B cell (primary cell): ENCODE measurements around the gene KAZN. TPM values are rescaled to one million over a fixed set of nuclear protein-coding genes. Genes with fewer than 3 reads are reported as not detected.

Experiments used
- ATAC-seq: fragments of 200-7000 bp; cut with Tn5 transposase; one replicate; pipeline ENCODE4 v1.10.0; 2021; ENCODE audit warnings: low read depth, mild to moderate bottlenecking, moderate number of reproducible peaks, moderate library complexity
- CTCF ChIA-PET: fragments of 350-600 bp; sonication (Branson Sonifier 250); formaldehyde crosslinking; loops from one replicate; lab custom pipeline; 2021; ENCODE audit warnings: antibody characterized with exemption, inconsistent platforms; lab: Charles Lee
- POLR2A ChIA-PET: fragments of 350-600 bp; sonication (Branson Sonifier 250); formaldehyde crosslinking; loops from one replicate; lab custom pipeline; 2021; ENCODE audit warnings: antibody characterized with exemption; lab: Charles Lee
- DNase-seq: peaks from one replicate; pipeline ENCODE4 v3.0.0; 2013
- H2AFZ ChIP-seq: 2 replicates; pipeline ENCODE4 v1.6.1; 2012; ENCODE audit warnings: mild to moderate bottlenecking, low read depth, low read length; ENCODE audit not compliant: insufficient read depth, poor library complexity, severe bottlenecking
- H3K27ac ChIP-seq, 2 donors: 1 replicate in 1 of 2; 2 replicates in 1 of 2; pipeline ENCODE4 v1.5.1; 2012 to 2013; ENCODE audit warnings: low read length in 2 of 2, mild to moderate bottlenecking in 2 of 2, moderate library complexity in 1 of 2
- H3K27me3 ChIP-seq, 4 experiments: fragments of 200-600 bp in 1 of 4; sonication (generic) in 1 of 4; replicated peaks in 1 of 4; 1 replicate in 2 of 4; 2 replicates in 2 of 4; pipeline versions ENCODE4 v1.6.1 to v1.7.0; 2013 to 2016; ENCODE audit warnings: low read length in 3 of 4, mild to moderate bottlenecking in 2 of 4, mixed read lengths in 1 of 4, moderate library complexity in 1 of 4; ENCODE audit not compliant: insufficient read depth in 4 of 4, control insufficient read depth in 3 of 4; ENCODE audit errors: control extremely low read depth in 1 of 4
- H3K36me3 ChIP-seq, 2 experiments: replicated peaks in 1 of 2; 1 replicate in 1 of 2; 2 replicates in 1 of 2; pipeline versions ENCODE4 v1.6.1 to v1.7.1; 2013; ENCODE audit warnings: low read length in 1 of 2; ENCODE audit not compliant: insufficient read depth in 2 of 2, control insufficient read depth in 1 of 2; ENCODE audit errors: control extremely low read depth in 1 of 2, extremely low read depth in 1 of 2
- H3K4me1 ChIP-seq, 2 donors: fragments of 200-600 bp in 1 of 2; sonication (generic) in 1 of 2; 1 replicate in 1 of 2; 2 replicates in 1 of 2; pipeline versions ENCODE4 v1.5.1 to v1.6.1; 2013 to 2017; ENCODE audit warnings: low read length in 2 of 2; ENCODE audit not compliant: control insufficient read depth in 2 of 2, insufficient read depth in 2 of 2
- H3K4me2 ChIP-seq: replicated peaks from 2 replicates; pipeline ENCODE3; 2012; ENCODE audit warnings: mild to moderate bottlenecking, low read depth, low read length; ENCODE audit not compliant: poor library complexity, severe bottlenecking
- H3K4me3 ChIP-seq, 5 experiments: fragments of 200-600 bp in 1 of 5; sonication (generic) in 1 of 5; 1 replicate in 3 of 5; 2 replicates in 2 of 5; pipeline versions ENCODE4 v1.5.1 to v1.7.0; 2011 to 2016; ENCODE audit warnings: low read length in 4 of 5, mild to moderate bottlenecking in 4 of 5, low read depth in 2 of 5, control low read depth in 1 of 5, moderate library complexity in 1 of 5; ENCODE audit not compliant: insufficient read depth in 1 of 5; ENCODE audit errors: control extremely low read depth in 1 of 5, extremely low read depth in 1 of 5
- H3K79me2 ChIP-seq: fragments of 200-600 bp; sonication (generic); one replicate; pipeline ENCODE4 v1.6.0; 2016; ENCODE audit warnings: low read length; ENCODE audit not compliant: control insufficient read depth, insufficient read depth
- H3K9ac ChIP-seq: fragments of 200-600 bp; sonication (generic); 2 replicates; pipeline ENCODE4 v1.6.1; 2017; ENCODE audit warnings: mild to moderate bottlenecking, low read length, moderate library complexity
- H3K9me3 ChIP-seq, 3 donors: one replicate each; pipeline versions ENCODE4 v1.6.1 to v1.7.1; 2013; ENCODE audit warnings: low read length in 2 of 3; ENCODE audit not compliant: control insufficient read depth in 2 of 3, insufficient read depth in 1 of 3; ENCODE audit errors: control extremely low read depth in 1 of 3
- H4K20me1 ChIP-seq: 2 replicates; pipeline ENCODE4 v1.6.0; 2012; ENCODE audit warnings: mild to moderate bottlenecking, low read length; ENCODE audit not compliant: insufficient read depth, control insufficient read depth, poor library complexity, severe bottlenecking
- H3K27ac Mint-ChIP-seq: one replicate; pipeline ENCODE4 v1.8.0; 2021; ENCODE audit warnings: mixed read lengths
- H3K27me3 Mint-ChIP-seq: one replicate; pipeline ENCODE4 v1.8.0; 2021; ENCODE audit warnings: mixed read lengths
- H3K4me1 Mint-ChIP-seq: one replicate; pipeline ENCODE4 v1.8.0; 2021; ENCODE audit warnings: mixed read lengths
- H3K4me3 Mint-ChIP-seq: one replicate; pipeline ENCODE4 v1.8.0; 2021; ENCODE audit warnings: mixed read lengths
- H3K9me3 Mint-ChIP-seq: one replicate; pipeline ENCODE4 v1.8.0; 2022; ENCODE audit warnings: mixed read lengths; ENCODE audit not compliant: insufficient read depth
- EZH2 ChIP-seq: IDR thresholded peaks from 2 replicates; pipeline ENCODE4 v1.6.1; 2012; ENCODE audit warnings: borderline replicate concordance, low read depth, mild to moderate bottlenecking, moderate library complexity, low read length; ENCODE audit not compliant: insufficient read depth, poor library complexity, severe bottlenecking
- WGBS: methylation state at CpG from one replicate; pipeline ENCODE4 v1.1.5; 2013; ENCODE audit warnings: missing lambda C conversion rate; ENCODE audit not compliant: insufficient coverage; 5-methylcytosine and 5-hydroxymethylcytosine counted together
- intact Hi-C: fragments of 100-400 bp; cut with micrococcal nuclease; formaldehyde crosslinking; loops from one replicate; pipeline ENCODE4 v1.10.0; 2022
- polyA plus RNA-seq: library from polyadenylated mRNA; depleted of rRNA; stranded (reverse); fragments of >200 nt; gene quantifications from 2 replicates; pipeline ENCODE4 v1.2.3, GENCODE V29; 2012
- total RNA-seq, 2 donors: library from RNA; stranded (reverse); fragments of 120-200 nt in 1 of 2; gene quantifications; 1 replicate in 1 of 2; 2 replicates in 1 of 2; pipeline versions ENCODE4 v1.2.3 to v1.2.4, GENCODE V29; 2013 to 2022
- TF ChIP-seq, protein P1 (sequence below): fragments of 200-600 bp; IDR thresholded peaks from one replicate; pipeline ENCODE4 v1.8.0; 2022; ENCODE audit warnings: antibody characterized with exemption, mild to moderate bottlenecking

The KAZN gene
- total and polyA plus RNA-seq, 2 donors (not counting 1 experiment from before 2014, with no cell fraction given) = 0.13 to 0.39 TPM

DNA sequence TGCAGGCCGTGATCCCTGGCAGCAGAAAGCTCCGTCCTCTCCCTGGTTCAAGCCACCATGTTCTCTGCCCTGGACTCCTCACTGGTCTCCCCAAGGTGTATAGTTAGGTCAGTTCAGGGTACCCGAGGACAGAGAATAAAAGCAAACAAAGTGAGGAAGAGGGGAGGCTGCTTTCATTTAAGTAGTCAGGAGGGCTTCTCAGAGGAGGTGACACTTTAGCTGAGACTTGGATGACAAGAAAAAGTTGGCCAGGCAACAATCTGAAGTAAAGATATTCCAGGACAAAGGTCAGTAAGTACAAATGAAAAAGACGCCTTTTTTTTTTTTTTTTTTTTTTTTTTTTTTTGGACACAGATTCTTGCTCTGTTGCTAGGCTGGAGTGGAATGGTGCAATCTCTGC lies 297.2 kb downstream of the KAZN start:
- no peak for DNase-seq
- H2AFZ ChIP-seq = no peak overlapping the region
- ChIA-PET CTCF (no interaction called here), POLR2A (no interaction called here)
- no peak for TF ChIP-seq EZH2
- no peak overlapping the region for H3K9ac ChIP-seq
- Mint-ChIP-seq H3K27me3 (peaks cover 32% of the 10 kb centered on the region), H3K27ac (no peak overlapping the region), H3K9me3 (no peaks in the 10 kb centered on the region), H3K4me3 (no peak overlapping the region), H3K4me1 (no peaks in the 10 kb centered on the region)
- H3K4me3 ChIP-seq = no peak overlapping the region
- no peaks in the 10 kb centered on the region for H3K79me2 ChIP-seq
- WGBS = 93% methylated on average over 2 of the region's 4 CpGs
- no peaks in the 10 kb centered on the region for H3K4me1 ChIP-seq
- intact Hi-C loops = no loop called here
- H3K27me3 ChIP-seq = peaks cover 0 to 8% (median 2%) of the 10 kb centered on the region in 4 experiments
- H3K4me2 ChIP-seq = no peak overlapping the region
- no peaks in the 10 kb centered on the region for H3K9me3 ChIP-seq
- no peak for ATAC-seq
- H3K36me3 ChIP-seq = no peaks in the 10 kb centered on the region
- H3K27ac ChIP-seq = no peak overlapping the region
- no peaks in the 10 kb centered on the region for H4K20me1 ChIP-seq

DNA sequence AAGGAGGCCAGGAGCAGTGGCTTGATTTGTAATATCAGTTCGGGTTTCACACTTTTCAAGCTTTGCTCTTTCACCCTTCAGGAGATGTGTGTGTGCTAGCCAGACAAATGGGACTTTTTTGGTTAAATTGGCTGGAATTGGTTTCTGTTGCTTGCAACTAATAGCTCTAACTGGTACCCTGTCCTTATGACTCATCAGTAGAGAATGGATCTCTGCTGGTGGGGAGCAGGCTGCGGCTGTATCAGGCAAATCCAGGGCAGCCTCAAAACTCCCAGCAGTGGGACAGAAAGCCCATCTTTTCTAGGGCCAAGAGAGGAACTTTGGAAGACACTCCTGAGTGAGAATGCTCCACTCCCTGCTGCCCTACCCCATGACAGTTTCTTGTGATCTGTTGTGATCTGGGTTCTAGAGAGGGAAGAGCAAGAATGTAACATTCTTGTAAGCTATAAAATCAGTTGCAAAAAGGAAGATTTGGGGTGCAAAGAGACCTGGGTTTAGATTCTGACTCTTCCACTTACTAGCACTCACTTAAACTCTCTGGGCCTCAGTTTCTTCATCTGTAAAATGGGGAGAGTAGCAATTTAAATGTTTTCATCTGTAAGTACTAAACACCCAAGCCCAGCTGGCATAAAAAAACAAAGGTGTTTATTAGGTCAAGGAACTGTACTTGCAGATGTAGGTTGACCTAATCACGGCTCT lies 298.0 kb downstream of the KAZN start:
- no peak for DNase-seq
- 95% methylated on average over 2 of the region's 3 CpGs for WGBS
- no peaks in the 10 kb centered on the region for H3K4me1 Mint-ChIP-seq
- Histone ChIP-seq H4K20me1 (no peaks in the 10 kb centered on the region), H3K79me2 (no peaks in the 10 kb centered on the region), H3K36me3 (no peaks in the 10 kb centered on the region), H3K4me3 (no peak overlapping the region), H3K27ac (no peak overlapping the region), H2AFZ (no peak overlapping the region), H3K4me2 (no peak overlapping the region), H3K4me1 (no peaks in the 10 kb centered on the region), H3K9ac (no peak overlapping the region), H3K9me3 (no peaks in the 10 kb centered on the region), H3K27me3 (peaks cover 0 to 8% (median 2%) of the 10 kb centered on the region in 4 experiments)
- intact Hi-C loops = no loop called here
- no peak for TF ChIP-seq EZH2
- TF ChIP-seq, protein P1, sequence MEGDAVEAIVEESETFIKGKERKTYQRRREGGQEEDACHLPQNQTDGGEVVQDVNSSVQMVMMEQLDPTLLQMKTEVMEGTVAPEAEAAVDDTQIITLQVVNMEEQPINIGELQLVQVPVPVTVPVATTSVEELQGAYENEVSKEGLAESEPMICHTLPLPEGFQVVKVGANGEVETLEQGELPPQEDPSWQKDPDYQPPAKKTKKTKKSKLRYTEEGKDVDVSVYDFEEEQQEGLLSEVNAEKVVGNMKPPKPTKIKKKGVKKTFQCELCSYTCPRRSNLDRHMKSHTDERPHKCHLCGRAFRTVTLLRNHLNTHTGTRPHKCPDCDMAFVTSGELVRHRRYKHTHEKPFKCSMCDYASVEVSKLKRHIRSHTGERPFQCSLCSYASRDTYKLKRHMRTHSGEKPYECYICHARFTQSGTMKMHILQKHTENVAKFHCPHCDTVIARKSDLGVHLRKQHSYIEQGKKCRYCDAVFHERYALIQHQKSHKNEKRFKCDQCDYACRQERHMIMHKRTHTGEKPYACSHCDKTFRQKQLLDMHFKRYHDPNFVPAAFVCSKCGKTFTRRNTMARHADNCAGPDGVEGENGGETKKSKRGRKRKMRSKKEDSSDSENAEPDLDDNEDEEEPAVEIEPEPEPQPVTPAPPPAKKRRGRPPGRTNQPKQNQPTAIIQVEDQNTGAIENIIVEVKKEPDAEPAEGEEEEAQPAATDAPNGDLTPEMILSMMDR = no peak
- ChIA-PET CTCF (no interaction called here), POLR2A (no interaction called here)
- H3K9me3 Mint-ChIP-seq = no peaks in the 10 kb centered on the region
- no peak overlapping the region for H3K4me3 Mint-ChIP-seq
- peaks cover 32% of the 10 kb centered on the region for H3K27me3 Mint-ChIP-seq
- ATAC-seq = no peak
- H3K27ac Mint-ChIP-seq = no peak overlapping the region
